ENCODE measurements around the gene CCDC88C. TPM values are rescaled to one million over a fixed set of nuclear protein-coding genes. Genes with fewer than 3 reads are reported as not detected.

The CCDC88C gene
- total RNA-seq, 6 experiments from 2014 or later = 0.09 to 0.61 (median 0.19) TPM; not detected in 3

- no peak for DNase-seq
- Mint-ChIP-seq H3K4me1 (ENCODE audit: low read depth) (peaks cover 21% of the 10 kb centered on the region), H3K4me3 (no peak overlapping the region), H3K27me3 (ENCODE audit: insufficient read depth) (peaks cover 62% of the 10 kb centered on the region), H3K36me3 (ENCODE audit: low read depth) (no peaks in the 10 kb centered on the region), H3K9me3 (no peaks in the 10 kb centered on the region), H3K27ac (no peak overlapping the region)
- TF ChIP-seq CTCF (IDR thresholded peaks at IDR 0.05) = no peak
Observed at GRCh38 chr14:91374879-91375702, 42.5 kb downstream of the CCDC88C start.

DNA sequence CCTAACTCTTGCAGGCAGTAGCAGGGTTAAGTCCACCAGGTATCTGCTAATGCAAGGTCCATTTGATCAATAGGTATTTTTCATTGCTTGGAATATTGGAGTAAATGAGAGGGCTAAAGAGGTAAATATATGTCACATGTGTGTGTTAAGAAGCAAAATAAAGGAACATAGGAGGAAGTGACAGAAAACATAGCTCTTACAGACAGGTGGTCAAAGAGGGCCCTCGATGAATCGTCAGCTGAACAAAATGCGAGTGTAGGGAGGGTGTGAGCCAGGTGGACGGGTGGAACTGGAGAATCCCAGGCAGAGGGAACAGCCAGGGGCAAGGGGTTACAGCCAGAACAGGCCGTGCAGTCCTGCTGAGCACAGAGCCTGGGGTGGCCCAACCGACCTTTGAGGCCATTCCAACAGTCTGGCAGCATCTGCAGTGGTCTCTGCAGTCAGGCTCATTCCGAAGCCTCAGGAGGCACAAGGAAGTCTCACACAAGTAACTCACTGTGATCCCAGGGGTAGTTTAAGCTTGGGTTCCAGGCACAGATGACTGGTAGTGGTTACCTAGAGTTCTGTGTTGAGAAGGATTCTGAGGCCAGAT lies 43.2 kb downstream of the CCDC88C start:
- H3K4me3 Mint-ChIP-seq = no peak overlapping the region
- H3K9me3 Mint-ChIP-seq = no peaks in the 10 kb centered on the region
- no peak for DNase-seq
- peaks cover 21% of the 10 kb centered on the region for H3K4me1 Mint-ChIP-seq (ENCODE audit: low read depth)
- H3K27me3 Mint-ChIP-seq (ENCODE audit: insufficient read depth) = peaks cover 63% of the 10 kb centered on the region
- H3K36me3 Mint-ChIP-seq (ENCODE audit: low read depth) = no peaks in the 10 kb centered on the region
- no peak overlapping the region for H3K27ac Mint-ChIP-seq
- TF ChIP-seq CTCF (IDR thresholded peaks at IDR 0.05) = no peak

DNA sequence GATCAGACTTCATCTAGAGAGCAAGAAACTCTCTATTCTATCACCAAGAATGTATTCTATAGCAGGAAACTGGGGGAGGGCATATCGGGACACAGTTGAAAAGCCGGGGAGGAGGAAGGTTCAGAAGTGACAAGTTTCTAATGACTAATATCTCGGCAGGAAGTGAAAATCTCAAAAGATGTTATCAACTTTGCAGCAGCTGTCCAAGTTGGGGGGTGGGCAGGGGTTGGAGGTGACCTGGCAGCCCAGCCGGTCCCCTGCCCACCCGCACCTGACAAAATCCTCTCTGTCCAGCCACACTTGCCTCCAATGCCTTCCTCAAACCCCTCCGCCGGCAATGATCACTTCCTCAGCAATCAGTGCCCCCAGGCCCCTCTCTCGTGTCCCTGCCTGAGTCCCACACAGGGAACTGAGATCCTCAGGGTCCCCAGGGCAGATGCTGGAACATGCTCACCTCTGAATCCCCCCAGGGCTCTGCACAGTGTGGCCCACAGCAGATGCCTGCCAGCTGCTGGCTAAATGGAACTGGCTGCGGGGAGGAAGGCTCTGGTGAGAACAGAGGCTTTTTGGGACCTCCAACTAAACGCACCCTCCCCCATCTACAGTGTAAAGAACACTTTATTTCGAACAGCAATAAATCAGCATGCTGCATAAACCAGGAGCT lies 43.9 kb downstream of the CCDC88C start:
- no peaks in the 10 kb centered on the region for H3K9me3 Mint-ChIP-seq
- no peaks in the 10 kb centered on the region for H3K36me3 Mint-ChIP-seq (ENCODE audit: low read depth)
- TF ChIP-seq CTCF (IDR thresholded peaks at IDR 0.05) = no peak
- peaks cover 62% of the 10 kb centered on the region for H3K27me3 Mint-ChIP-seq (ENCODE audit: insufficient read depth)
- H3K27ac Mint-ChIP-seq = no peak overlapping the region
- H3K4me3 Mint-ChIP-seq = no peak overlapping the region
- H3K4me1 Mint-ChIP-seq (ENCODE audit: low read depth) = peaks cover 21% of the 10 kb centered on the region
- no peak for DNase-seq

GRCh38 chr14:91372671-91373495 lies 44.7 kb downstream of the CCDC88C start:
- H3K27ac Mint-ChIP-seq = no peak overlapping the region
- peaks cover 56% of the 10 kb centered on the region for H3K27me3 Mint-ChIP-seq (ENCODE audit: insufficient read depth)
- H3K4me1 Mint-ChIP-seq (ENCODE audit: low read depth) = peaks cover 16% of the 10 kb centered on the region
- no peaks in the 10 kb centered on the region for H3K36me3 Mint-ChIP-seq (ENCODE audit: low read depth)
- no peak for TF ChIP-seq CTCF (IDR thresholded peaks at IDR 0.05)
- no peak overlapping the region for H3K4me3 Mint-ChIP-seq
- DNase-seq = no peak
- H3K9me3 Mint-ChIP-seq = no peaks in the 10 kb centered on the region

DNA sequence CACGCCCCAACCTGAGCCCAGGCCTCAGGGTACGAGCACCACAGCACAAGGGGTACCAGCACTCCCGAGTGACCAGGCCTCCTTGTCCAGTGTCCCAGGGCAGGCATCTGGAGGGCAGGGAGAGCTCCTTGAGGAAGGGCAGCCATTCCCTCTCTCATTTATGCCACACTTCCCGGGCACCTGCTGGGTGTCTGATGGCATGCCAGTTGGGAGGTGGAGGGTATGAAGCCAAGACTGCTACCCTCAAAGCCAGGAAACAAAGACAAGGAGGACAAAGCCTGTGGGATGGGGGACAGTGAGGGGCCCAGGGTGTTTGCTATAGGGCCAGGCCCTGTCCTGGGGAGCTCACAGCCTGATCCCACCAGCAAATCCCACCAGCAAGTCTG lies 45.6 kb downstream of the CCDC88C start:
- H3K4me1 Mint-ChIP-seq (ENCODE audit: low read depth) = peaks cover 12% of the 10 kb centered on the region
- no peak overlapping the region for H3K27ac Mint-ChIP-seq
- H3K9me3 Mint-ChIP-seq = no peaks in the 10 kb centered on the region
- H3K27me3 Mint-ChIP-seq (ENCODE audit: insufficient read depth) = peaks cover 59% of the 10 kb centered on the region
- DNase-seq = no peak
- H3K36me3 Mint-ChIP-seq (ENCODE audit: low read depth) = no peaks in the 10 kb centered on the region
- no peak for TF ChIP-seq CTCF (IDR thresholded peaks at IDR 0.05)
- H3K4me3 Mint-ChIP-seq = no peak overlapping the region

Measured in HFFc6 (cell line).